ENCODE measurements around the gene EPHB1. TPM values are rescaled to one million over a fixed set of nuclear protein-coding genes. Genes with fewer than 3 reads are reported as not detected.
"Not testable (repeated sequence)": the region's sequence is repeated elsewhere in the genome, so short reads cannot be mapped to it uniquely, and the experiment has no call there.

EPHB1 gene
- total RNA-seq, 5 donors from 2014 or later (not counting 1 experiment from before 2014, with no cell fraction given), result 0.28 to 0.72 (median 0.31) TPM; not detected in 1

GRCh38 chr3:135107043-135107442, 312.0 kb downstream of the EPHB1 start:
- no peaks in the 10 kb centered on the region for H3K36me3 ChIP-seq (ENCODE audit: control insufficient read depth in 2 of 2, extremely low read depth in 1 of 2, insufficient read depth in 1 of 2, low read length in 1 of 2)
- no peaks in the 10 kb centered on the region for H3K4me1 ChIP-seq (ENCODE audit: control insufficient read depth in 1 of 2, extremely low read depth in 1 of 2, insufficient read depth in 2 of 2, low read length in 2 of 2)
- ChIA-PET CTCF (no interaction called here), POLR2A (no interaction called here)
- Mint-ChIP-seq H3K4me3 (no peak overlapping the region), H3K36me3 (no peaks in the 10 kb centered on the region), H3K27ac (no peak overlapping the region), H3K27me3 (peaks cover 0 to 7% of the 10 kb centered on the region in 2 donors), H3K4me1 (no peaks in the 10 kb centered on the region), H3K9me3 (peaks cover 3 to 9% (median 6%) of the 10 kb centered on the region in 3 donors)
- no peak overlapping the region for H3K4me3 ChIP-seq (ENCODE audit: control insufficient read depth in 1 of 2, extremely low read depth in 1 of 2, low read length in 1 of 2)
- no CpG with 5 or more reads among the region's 2 CpGs for WGBS (ENCODE audit: insufficient coverage)
- ATAC-seq (replicated peaks in 1 of 4) (no peak), DNase-seq (no peak)
- H3K9me3 ChIP-seq, result no peaks in the 10 kb centered on the region
- H3K27me3 ChIP-seq (replicated peaks in 1 of 2; ENCODE audit: control insufficient read depth in 2 of 2, extremely low read depth in 1 of 2, insufficient read depth in 2 of 2, low read length in 1 of 2), result no peaks in the 10 kb centered on the region
- H3K27ac ChIP-seq (ENCODE audit: low read length), result no peak overlapping the region

GRCh38 chr3:135109681-135110080, 314.6 kb downstream of the EPHB1 start:
- Histone ChIP-seq H3K9me3 (no peaks in the 10 kb centered on the region), H3K4me3 (ENCODE audit: control insufficient read depth in 1 of 2, extremely low read depth in 1 of 2, low read length in 1 of 2) (no peak overlapping the region), H3K27me3 (replicated peaks in 1 of 2; ENCODE audit: control insufficient read depth in 2 of 2, extremely low read depth in 1 of 2, insufficient read depth in 2 of 2, low read length in 1 of 2) (no peaks in the 10 kb centered on the region), H3K27ac (ENCODE audit: low read length) (no peak overlapping the region), H3K36me3 (ENCODE audit: control insufficient read depth in 2 of 2, extremely low read depth in 1 of 2, insufficient read depth in 1 of 2, low read length in 1 of 2) (no peaks in the 10 kb centered on the region), H3K4me1 (ENCODE audit: control insufficient read depth in 1 of 2, extremely low read depth in 1 of 2, insufficient read depth in 2 of 2, low read length in 2 of 2) (no peaks in the 10 kb centered on the region)
- ATAC-seq (replicated peaks in 1 of 4) (no peak), DNase-seq (no peak)
- Mint-ChIP-seq H3K4me3 (no peak overlapping the region), H3K4me1 (no peaks in the 10 kb centered on the region), H3K27me3 (peaks cover 0 to 4% of the 10 kb centered on the region in 2 donors), H3K27ac (no peak overlapping the region), H3K36me3 (no peaks in the 10 kb centered on the region), H3K9me3 (peaks cover 3 to 14% (median 7%) of the 10 kb centered on the region in 3 donors)
- 55% methylated on average over 4 of the region's 8 CpGs for WGBS (ENCODE audit: insufficient coverage)
- ChIA-PET CTCF (no interaction called here), POLR2A (no interaction called here)

- no CpG with 5 or more reads among the region's 4 CpGs for WGBS (ENCODE audit: insufficient coverage)
- H3K9me3 ChIP-seq; H3K4me1 Mint-ChIP-seq; H3K36me3 ChIP-seq (ENCODE audit: control insufficient read depth in 2 of 2, extremely low read depth in 1 of 2, insufficient read depth in 1 of 2, low read length in 1 of 2); POLR2A ChIA-PET; H3K4me3 ChIP-seq (ENCODE audit: control insufficient read depth in 1 of 2, extremely low read depth in 1 of 2, low read length in 1 of 2); H3K4me3 Mint-ChIP-seq; H3K36me3 Mint-ChIP-seq; H3K27me3 Mint-ChIP-seq; DNase-seq; H3K27ac ChIP-seq (ENCODE audit: low read length); ATAC-seq (replicated peaks in 1 of 4); H3K27me3 ChIP-seq (replicated peaks in 1 of 2; ENCODE audit: control insufficient read depth in 2 of 2, extremely low read depth in 1 of 2, insufficient read depth in 2 of 2, low read length in 1 of 2); H3K4me1 ChIP-seq (ENCODE audit: control insufficient read depth in 1 of 2, extremely low read depth in 1 of 2, insufficient read depth in 2 of 2, low read length in 2 of 2); H3K27ac Mint-ChIP-seq; CTCF ChIA-PET: not testable (repeated sequence)
- peaks cover 0 to 14% (median 5%) of the 10 kb centered on the region in 3 donors for H3K9me3 Mint-ChIP-seq
These were observed 319.5 kb downstream of the EPHB1 start for GRCh38 chr3:135114551-135114950.

GRCh38 chr3:135117977-135118376, 322.9 kb downstream of the EPHB1 start:
- H3K4me3 ChIP-seq (ENCODE audit: control insufficient read depth in 1 of 2, extremely low read depth in 1 of 2, low read length in 1 of 2), result no peak overlapping the region
- no peaks in the 10 kb centered on the region for H3K4me1 Mint-ChIP-seq
- H3K27me3 ChIP-seq (replicated peaks in 1 of 2; ENCODE audit: control insufficient read depth in 2 of 2, extremely low read depth in 1 of 2, insufficient read depth in 2 of 2, low read length in 1 of 2), result no peaks in the 10 kb centered on the region
- no peaks in the 10 kb centered on the region for H3K9me3 ChIP-seq
- POLR2A ChIA-PET, result no interaction called here
- ATAC-seq (replicated peaks in 1 of 4) (no peak), DNase-seq (no peak)
- H3K36me3 ChIP-seq (ENCODE audit: control insufficient read depth in 2 of 2, extremely low read depth in 1 of 2, insufficient read depth in 1 of 2, low read length in 1 of 2), result no peaks in the 10 kb centered on the region
- H3K27ac ChIP-seq (ENCODE audit: low read length), result no peak overlapping the region
- WGBS (ENCODE audit: insufficient coverage), result 13% methylated on average over 3 of the region's 5 CpGs
- H3K9me3 Mint-ChIP-seq, result peaks cover 0 to 10% (median 2%) of the 10 kb centered on the region in 3 donors
- CTCF ChIA-PET, result no interaction called here
- H3K27ac Mint-ChIP-seq, result no peak overlapping the region
- H3K4me1 ChIP-seq (ENCODE audit: control insufficient read depth in 1 of 2, extremely low read depth in 1 of 2, insufficient read depth in 2 of 2, low read length in 2 of 2), result no peaks in the 10 kb centered on the region
- H3K27me3 Mint-ChIP-seq, result peaks cover 0 to 4% of the 10 kb centered on the region in 2 donors
- H3K4me3 Mint-ChIP-seq, result no peak overlapping the region
- H3K36me3 Mint-ChIP-seq, result no peaks in the 10 kb centered on the region

GRCh38 chr3:135118792-135119191, 323.7 kb downstream of the EPHB1 start:
- Histone ChIP-seq H3K4me3 (ENCODE audit: control insufficient read depth in 1 of 2, extremely low read depth in 1 of 2, low read length in 1 of 2) (no peak overlapping the region), H3K27me3 (replicated peaks in 1 of 2; ENCODE audit: control insufficient read depth in 2 of 2, extremely low read depth in 1 of 2, insufficient read depth in 2 of 2, low read length in 1 of 2) (no peaks in the 10 kb centered on the region), H3K27ac (ENCODE audit: low read length) (no peak overlapping the region), H3K4me1 (ENCODE audit: control insufficient read depth in 1 of 2, extremely low read depth in 1 of 2, insufficient read depth in 2 of 2, low read length in 2 of 2) (no peaks in the 10 kb centered on the region), H3K36me3 (ENCODE audit: control insufficient read depth in 2 of 2, extremely low read depth in 1 of 2, insufficient read depth in 1 of 2, low read length in 1 of 2) (no peaks in the 10 kb centered on the region), H3K9me3 (no peaks in the 10 kb centered on the region)
- no peaks in the 10 kb centered on the region for H3K4me1 Mint-ChIP-seq
- CTCF ChIA-PET, result no interaction called here
- WGBS (ENCODE audit: insufficient coverage), result no CpG with 5 or more reads among the region's 2 CpGs
- no peak overlapping the region for H3K4me3 Mint-ChIP-seq
- POLR2A ChIA-PET, result no interaction called here
- peaks cover 0 to 4% of the 10 kb centered on the region in 2 donors for H3K27me3 Mint-ChIP-seq
- DNase-seq (no peak), ATAC-seq (replicated peaks in 1 of 4) (no peak)
- H3K27ac Mint-ChIP-seq, result no peak overlapping the region
- peaks cover 0 to 8% (median 2%) of the 10 kb centered on the region in 3 donors for H3K9me3 Mint-ChIP-seq
- H3K36me3 Mint-ChIP-seq, result no peaks in the 10 kb centered on the region

- Mint-ChIP-seq H3K4me1 (no peaks in the 10 kb centered on the region), H3K27ac (peak overlapping the region in 1 of 2 donors; percentile 17), H3K4me3 (no peak overlapping the region), H3K27me3 (no peaks in the 10 kb centered on the region), H3K36me3 (no peaks in the 10 kb centered on the region), H3K9me3 (peaks cover 5 to 21% (median 13%) of the 10 kb centered on the region in 3 donors)
- no peak overlapping the region for H3K4me3 ChIP-seq (ENCODE audit: control insufficient read depth in 1 of 2, extremely low read depth in 1 of 2, low read length in 1 of 2)
- ATAC-seq (replicated peaks in 1 of 4) (no peak), DNase-seq (no peak)
- H3K9me3 ChIP-seq, result no peaks in the 10 kb centered on the region
- WGBS (ENCODE audit: insufficient coverage), result 100% methylated on average over 1 of the region's 2 CpGs
- H3K27me3 ChIP-seq (replicated peaks in 1 of 2; ENCODE audit: control insufficient read depth in 2 of 2, extremely low read depth in 1 of 2, insufficient read depth in 2 of 2, low read length in 1 of 2), result peaks cover 0 to 4% of the 10 kb centered on the region in 2 experiments
- no peak overlapping the region for H3K27ac ChIP-seq (ENCODE audit: low read length)
- ChIA-PET CTCF (no interaction called here), POLR2A (no interaction called here)
- no peaks in the 10 kb centered on the region for H3K36me3 ChIP-seq (ENCODE audit: control insufficient read depth in 2 of 2, extremely low read depth in 1 of 2, insufficient read depth in 1 of 2, low read length in 1 of 2)
- H3K4me1 ChIP-seq (ENCODE audit: control insufficient read depth in 1 of 2, extremely low read depth in 1 of 2, insufficient read depth in 2 of 2, low read length in 2 of 2), result no peaks in the 10 kb centered on the region
These were observed 330.2 kb downstream of the EPHB1 start for GRCh38 chr3:135125171-135125801.

Data from T-cell (primary cell).